Hematopoietic multipotent progenitor cell (in vitro differentiated cells): Measurements from ENCODE around the gene OSBPL6. TPM values are rescaled to one million over a fixed set of nuclear protein-coding genes. Genes with fewer than 3 reads are reported as not detected.
"Not testable (repeated sequence)": the region's sequence is repeated elsewhere in the genome, so short reads cannot be mapped to it uniquely, and the experiment has no call there.

ENCODE experiments used
- DNase-seq, 3 donors: peaks; one replicate each; pipeline ENCODE4 v3.0.0-alpha.2; 2011 to 2015; ENCODE audit warnings: low read depth in 2 of 3, low spot score in 2 of 3
- total RNA-seq: library from RNA; depleted of rRNA; stranded (reverse); fragments of >200 nt; gene quantifications from one replicate; pipeline ENCODE4 v1.2.3, GENCODE V29; 2012

OSBPL6 gene
- 0.27 TPM for total RNA-seq

DNA sequence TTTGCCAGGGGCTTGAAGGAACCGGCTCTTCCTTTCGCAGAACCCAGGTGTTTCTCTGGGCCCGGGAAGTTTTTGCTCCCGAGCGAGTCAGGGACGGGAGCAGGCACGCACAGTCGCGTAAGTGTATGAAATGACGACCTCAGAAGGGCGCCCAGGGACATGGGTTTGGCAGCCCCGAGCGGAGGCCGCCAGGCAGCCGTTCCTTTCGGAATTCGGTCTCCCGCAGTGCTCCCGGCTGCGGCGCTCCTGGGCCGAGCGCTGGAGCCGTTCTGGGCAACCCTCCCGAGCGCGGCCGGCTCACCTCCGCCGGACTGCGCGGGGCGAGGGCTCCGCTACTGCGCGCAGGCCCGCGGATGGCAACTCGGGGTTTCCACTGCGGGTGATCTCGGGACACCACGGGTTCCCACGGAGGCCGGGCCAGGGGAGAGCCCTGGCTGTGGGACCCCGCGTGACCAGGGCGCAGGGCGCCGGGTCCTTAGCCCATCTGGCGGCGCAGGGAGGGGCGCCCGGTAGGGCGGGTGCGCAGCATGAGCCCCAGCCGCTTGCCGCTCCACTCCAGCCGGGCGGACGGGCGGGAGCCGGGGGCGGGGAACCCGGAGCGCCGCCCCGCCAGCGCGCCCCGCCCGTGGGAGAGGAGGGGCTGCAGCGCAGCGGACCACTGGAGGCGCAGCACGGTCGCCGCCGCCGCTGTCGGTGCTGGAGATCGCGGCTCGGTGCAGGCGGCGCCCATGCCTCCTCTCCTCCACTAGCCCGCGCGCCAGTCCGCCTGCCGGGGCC, at the start of gene OSBPL6:
Gene OSBPL6 (plus strand): TSS at position 690 of the 777 bp plus-strand sequence. CDS start 111,673 bp downstream, outside the sequence.
- DNase-seq = peak; percentile 21 to 80 (median 75)

DNA sequence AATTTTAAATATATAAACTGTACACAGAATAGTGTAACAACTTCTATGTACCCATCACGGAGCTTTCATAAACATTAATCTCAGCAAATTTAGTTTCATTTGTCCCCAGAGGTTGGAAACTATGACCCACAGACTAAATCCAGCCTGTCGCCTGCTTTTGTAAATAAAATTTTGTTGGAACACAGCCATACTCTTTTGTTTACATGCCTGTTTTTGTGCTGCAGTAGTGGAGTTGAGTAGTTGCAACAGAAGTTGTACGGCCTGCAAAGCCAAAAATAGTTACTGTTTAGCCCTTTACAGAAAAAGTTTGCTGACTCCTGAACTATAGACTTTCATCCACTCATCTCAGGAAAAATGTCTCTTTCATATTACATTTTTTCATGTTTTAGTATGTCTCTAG, 42.3 kb upstream of the OSBPL6 start:
- no peak for DNase-seq

DNA sequence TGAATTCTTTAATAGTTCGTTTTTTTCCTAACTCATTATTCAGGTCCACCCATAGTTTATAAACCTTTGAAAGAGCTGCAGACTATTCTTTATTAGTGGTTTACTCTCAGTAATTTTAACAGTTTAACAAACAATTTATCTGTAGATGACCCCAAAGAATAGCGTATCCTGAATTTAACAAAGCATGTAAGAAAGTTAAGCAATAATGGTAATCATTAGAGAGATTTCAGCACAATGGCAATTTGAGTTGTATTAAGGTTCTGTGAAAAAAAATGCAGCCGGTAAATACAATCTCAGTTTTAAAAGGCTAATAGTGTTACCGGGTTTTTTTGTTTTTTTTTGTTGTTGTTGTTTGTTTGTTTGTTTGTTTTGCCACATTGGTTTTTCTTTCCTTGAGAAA, 41.8 kb upstream of the OSBPL6 start:
- DNase-seq = no peak

DNA sequence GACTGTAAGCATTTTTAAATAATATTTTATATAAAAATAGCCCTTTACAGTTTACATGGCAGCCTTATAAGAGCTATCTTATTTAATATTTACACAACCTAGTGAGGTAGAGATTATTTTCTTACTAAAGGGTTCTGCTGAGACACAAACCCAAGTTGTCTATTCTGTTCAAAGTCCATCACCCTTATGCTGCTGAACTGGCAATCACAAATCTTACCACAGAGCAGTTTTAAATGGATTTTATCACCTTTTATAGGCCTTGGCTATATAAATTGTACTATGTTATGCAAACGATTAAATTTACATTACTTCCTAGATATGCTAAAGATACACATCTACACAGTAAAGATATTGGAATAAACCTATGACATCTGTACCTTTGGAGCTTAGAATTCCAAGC, 41.3 kb upstream of the OSBPL6 start:
- no peak for DNase-seq

DNA sequence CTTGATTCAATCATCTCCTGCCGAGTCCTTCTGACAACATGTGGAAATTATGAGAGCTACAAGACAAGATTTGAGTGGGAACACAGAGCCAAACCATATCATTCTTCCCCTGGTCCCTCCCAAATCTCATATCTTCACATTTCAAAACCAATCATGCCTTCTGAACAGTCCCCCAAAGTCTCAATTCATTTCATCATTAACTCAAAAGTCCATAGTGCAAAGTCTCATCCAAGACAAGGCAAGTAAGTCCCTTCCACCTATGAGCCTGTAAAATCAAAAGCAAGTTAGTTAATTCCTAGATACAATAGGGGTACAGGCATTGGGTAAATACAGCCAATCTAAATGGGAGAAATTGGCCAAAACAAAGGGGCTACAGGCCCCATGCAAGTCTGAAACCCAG, 40.4 kb upstream of the OSBPL6 start:
- not testable (repeated sequence) for DNase-seq

DNA sequence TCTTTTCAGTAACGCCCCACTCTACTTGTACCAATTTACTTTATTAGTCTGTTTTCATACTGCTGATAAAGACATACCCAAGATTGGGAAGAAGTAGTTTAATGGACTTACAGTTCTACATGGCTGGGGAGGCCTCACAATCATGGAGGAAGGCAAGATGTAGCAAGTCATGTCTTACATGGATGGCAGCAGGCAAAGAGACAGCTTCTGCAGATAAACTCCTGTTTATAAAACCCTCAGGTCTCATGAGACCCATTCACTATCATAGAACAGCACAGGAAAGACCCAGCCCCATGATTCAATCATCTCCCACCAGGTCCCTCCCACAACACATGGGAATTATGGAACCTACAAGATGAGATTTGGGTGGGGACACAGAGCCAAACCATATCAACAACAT, 38.8 kb upstream of the OSBPL6 start:
- no peak for DNase-seq

GRCh38 chr2:178157574-178157973, 36.7 kb upstream of the OSBPL6 start:
- no peak for DNase-seq

DNA sequence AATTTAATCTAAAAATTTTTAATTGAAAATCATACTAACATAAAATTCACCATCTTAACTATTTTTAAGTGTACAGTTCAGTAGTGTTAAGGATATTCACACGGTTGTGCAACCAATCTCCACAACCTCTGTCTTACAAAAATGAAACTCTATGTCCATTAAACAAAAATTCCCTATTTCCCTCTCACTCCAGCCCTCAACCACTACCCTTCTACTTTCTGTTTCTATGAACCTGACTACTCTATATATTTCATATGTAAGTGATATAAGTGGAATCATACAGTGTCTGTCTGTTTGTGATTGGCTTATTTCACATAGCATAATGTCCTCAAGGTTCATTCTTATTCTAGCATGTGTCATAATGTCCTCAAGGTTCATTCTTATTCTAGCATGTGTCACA, 34.3 kb upstream of the OSBPL6 start:
- DNase-seq = no peak

DNA sequence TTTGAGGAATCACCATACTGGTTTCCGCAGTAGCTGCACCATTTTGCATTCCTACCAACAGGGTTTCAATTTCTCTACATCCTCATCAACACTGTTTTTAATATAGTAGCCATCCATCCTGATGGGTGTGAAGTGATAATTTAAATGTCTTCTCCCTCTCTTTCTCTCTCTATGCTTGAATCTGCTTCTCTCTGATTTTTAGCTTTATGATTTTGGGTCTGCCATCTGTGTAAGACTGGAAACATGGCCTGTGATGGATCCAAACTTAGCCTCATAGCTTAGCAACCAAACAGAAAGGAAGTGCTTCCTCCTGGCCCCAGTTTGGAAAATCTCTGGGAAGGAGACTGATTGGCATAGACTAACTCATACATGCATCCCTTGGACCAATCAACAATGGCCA, 33.7 kb upstream of the OSBPL6 start:
- DNase-seq = no peak

DNA sequence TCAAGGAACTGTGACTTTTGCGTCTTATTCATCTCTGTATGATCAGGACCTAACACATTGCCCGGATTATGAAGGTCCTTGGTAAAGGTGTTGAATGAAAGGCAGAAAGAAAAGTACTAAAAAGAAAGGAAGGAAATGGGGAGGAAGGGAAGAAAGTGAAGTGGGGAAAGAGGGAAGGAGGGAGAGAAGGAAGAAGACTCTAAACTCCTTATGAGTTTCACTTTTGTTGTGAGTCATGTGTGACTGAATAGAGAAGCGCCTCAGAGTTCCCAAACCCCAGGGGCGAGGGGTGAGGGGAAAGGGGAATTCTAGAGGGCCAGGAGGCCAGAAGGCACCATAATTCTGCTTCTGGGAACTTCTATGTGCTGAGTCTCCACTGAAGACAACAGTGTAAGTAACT, 30.9 kb upstream of the OSBPL6 start:
- DNase-seq = no peak

- no peak for DNase-seq
Observed at GRCh38 chr2:178163911-178164310, 30.4 kb upstream of the OSBPL6 start.

- no peak for DNase-seq
Observed at GRCh38 chr2:178173657-178174056, 20.7 kb upstream of the OSBPL6 start.

DNA sequence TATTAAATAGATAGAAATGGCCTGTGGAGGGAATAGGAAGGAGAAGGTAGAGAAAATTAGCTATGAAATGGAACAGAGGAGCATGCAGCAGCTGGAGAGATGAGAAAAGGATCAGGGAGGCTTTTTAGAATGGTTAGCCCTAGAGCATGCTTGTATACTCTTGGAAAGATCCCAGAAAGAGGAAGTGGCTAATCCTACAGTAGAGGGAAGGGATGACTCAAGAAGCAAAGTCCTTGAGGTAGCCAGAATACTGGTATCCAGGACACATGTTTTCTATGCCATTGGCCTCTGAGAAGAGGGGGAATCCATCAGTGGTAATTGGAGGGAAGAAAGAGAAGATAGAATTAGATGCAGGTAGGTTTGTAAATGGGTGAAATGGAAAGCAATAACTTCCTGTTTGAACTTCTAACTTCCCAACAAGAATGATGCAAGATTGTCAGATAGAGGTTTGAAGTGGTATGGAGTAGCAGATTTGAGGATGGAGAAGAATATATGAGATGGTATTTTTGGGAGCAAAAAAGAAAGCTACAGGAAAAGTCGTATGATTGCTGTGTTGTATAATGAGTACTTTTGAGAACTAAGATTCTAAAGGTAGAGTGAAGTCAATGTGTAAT, 17.1 kb upstream of the OSBPL6 start:
- DNase-seq = no peak

- DNase-seq = not testable (repeated sequence)
Observed at GRCh38 chr2:178180648-178181047, 13.7 kb upstream of the OSBPL6 start.

GRCh38 chr2:178187861-178188260, 6.5 kb upstream of the OSBPL6 start:
- DNase-seq = no peak

DNA sequence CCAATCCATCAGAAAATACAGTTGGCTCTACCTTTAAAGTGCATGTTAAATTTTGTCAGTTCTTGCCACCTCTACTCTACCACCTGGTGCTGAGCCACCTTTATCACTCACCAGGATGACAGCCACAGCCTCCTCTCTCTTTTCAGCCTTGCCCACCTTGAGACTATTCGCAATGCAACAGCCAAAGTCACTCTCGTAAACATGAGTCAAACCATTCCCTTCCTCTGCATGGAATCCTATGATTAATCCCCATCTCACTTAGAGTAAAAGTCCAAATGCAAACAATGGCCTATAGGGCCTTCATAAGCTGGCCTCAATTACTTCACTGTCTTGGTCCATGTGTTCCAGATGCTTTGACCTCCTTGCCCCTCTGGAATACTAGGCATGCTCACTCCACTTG, 5.8 kb upstream of the OSBPL6 start:
- DNase-seq = no peak

DNA sequence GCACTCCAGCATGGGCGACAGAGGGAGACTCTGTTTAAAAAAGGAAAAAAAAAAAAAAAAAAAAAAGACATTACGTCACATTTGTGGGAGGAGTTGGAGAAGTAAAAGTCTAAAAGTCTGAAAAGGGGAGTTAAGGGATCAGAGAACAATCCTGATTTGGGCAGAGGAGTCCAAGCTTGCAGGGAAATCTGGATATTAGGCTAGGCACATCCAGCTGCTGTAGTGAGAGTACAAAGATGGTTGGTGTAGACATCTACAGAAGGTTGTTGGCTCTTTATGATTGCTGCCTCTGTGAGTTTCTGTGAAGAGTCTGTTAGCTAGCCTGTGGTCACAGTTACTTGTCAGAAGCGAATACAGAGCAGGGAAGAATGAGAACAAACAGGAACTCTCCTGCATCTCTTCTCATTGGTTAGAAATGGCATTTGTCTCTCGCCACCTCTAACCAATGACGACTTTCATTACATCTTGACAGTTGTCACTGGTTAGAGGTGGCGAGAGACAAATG, 3.3 kb upstream of the OSBPL6 start:
- DNase-seq = peak; percentile 17 to 71 (median 29)

DNA sequence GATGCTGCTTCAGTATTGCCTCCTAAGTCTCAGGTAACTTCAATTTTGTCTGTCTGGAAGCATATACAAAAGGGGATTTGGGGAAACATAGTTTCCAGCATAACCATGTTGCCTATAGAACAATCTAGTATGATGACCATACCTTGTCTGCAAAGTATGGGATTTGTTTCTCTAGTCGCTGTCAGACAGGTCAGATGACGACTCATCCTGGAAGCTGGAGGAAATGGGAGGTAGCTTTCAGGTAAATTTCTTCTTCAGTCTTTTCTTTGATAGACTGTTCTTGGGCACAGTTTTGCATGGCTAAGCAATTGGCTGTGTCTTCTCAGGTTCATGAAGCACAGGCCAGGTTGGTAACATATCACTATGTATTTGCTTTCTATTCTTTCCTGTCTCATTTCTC, 2.8 kb upstream of the OSBPL6 start:
- no peak for DNase-seq

GRCh38 chr2:178193496-178193822, 853 bp upstream of the OSBPL6 start:
- no peak for DNase-seq

DNA sequence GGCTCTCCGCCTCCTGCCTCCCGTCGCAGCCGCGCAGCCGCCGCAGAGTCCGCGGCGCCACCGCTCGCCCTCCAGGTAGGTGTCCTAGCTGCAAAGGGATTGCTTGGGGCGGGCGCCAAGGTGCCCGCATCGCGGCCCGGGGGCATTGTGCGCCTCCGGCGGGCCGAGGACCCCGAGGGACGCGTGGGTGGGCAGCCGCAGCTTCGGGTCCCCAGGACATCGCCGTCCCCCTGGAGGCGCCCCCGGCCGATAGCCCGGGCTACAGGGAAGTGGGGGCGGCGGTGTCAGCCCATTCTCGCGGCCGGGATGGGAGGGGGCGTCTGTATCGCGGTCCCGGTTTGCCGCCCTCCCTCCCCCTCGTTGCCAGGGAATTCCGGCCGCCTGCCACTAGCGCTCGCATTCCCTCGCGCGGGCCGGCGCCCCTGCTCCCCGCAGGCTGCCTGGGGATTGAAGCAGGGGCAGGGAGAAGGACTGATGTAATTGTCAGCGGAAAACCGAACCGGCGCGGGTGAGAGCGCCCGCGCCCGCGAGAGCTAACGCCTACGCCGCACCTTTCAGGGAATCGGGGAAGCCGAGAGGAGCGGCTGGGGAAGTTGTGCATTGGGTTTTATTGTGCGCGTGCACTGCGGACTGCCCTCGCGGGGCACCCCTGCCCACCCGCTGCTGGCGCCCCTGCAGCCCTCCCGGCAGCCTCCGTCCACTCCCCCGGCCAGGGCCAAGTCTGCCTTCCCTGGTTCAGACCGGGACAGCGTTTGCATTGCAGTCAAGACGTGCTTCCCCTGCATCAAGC, 483 bp downstream of the OSBPL6 start:
- DNase-seq = peak in 1 of 3 donors; percentile 9

DNA sequence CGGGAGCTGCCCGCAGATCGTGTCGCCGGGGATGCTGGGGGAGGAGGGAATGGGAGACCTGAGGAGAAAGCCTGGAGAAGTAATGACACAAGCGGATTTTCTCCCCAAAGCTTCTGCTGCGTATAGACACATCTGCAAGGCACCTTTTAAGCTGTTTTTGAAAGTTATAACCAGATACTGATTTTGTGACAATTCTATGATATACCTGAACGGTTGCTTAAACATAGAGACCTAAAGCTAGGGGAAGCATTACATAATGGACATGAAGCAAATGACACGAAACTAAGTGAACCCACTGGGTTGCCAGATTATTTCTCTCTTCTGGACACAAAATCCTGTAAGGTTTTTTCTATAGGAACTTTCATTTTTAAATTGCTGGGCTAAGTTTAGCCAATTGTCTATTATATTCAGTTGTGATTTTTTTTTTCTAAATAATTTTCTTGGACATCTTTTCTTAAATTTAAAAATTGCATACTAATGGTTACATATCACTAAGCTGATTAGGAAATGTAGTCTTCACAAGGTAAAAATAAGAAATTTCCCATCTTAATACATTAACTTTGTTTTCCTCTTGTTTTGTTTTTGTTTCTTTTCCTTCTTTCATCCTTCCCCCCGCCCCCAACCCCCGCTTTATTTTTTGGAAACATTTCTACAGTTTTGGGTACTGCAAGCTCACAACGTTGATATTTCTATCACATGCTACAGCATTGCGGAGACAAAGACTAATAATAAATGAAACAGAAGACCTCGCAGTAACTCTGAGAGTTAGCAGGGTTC, 1.3 kb downstream of the OSBPL6 start:
- DNase-seq = peak in 1 of 3 donors; percentile 4
